Right forelimb (tissue), 1 donor: Measurements from ENCODE around the gene LDAH.

Experiments used
- DNase-seq: peaks from one replicate; pipeline ENCODE4 v3.0.0-alpha.2; 2018

LDAH gene

GRCh38 chr2:20649976-20650375 is 172.9 kb downstream of the LDAH start:
- DNase-seq, result no peak

GRCh38 chr2:20649576-20649975 is 173.3 kb downstream of the LDAH start:
- no peak for DNase-seq

GRCh38 chr2:20648831-20649230 is 174.1 kb downstream of the LDAH start:
- DNase-seq, result no peak

- DNase-seq, result no peak
Measured at GRCh38 chr2:20648206-20648605, 174.7 kb downstream of the LDAH start.

- DNase-seq, result no peak
Measured at GRCh38 chr2:20647738-20648137, 175.2 kb downstream of the LDAH start.

- DNase-seq, result no peak
Measured at GRCh38 chr2:20647211-20647610, 175.7 kb downstream of the LDAH start.

GRCh38 chr2:20646446-20646845 is 176.5 kb downstream of the LDAH start:
- no peak for DNase-seq

- DNase-seq, result no peak
Measured at GRCh38 chr2:20645761-20646160, 177.1 kb downstream of the LDAH start.

GRCh38 chr2:20645301-20645701 is 177.6 kb downstream of the LDAH start:
- DNase-seq, result no peak

GRCh38 chr2:20643826-20644225 is 179.1 kb downstream of the LDAH start:
- no peak for DNase-seq

GRCh38 chr2:20643060-20643459 is 179.8 kb downstream of the LDAH start:
- no peak for DNase-seq

GRCh38 chr2:20642055-20642971 is 180.6 kb downstream of the LDAH start:
- peak; percentile 87 for DNase-seq

GRCh38 chr2:20641123-20641985 is 181.5 kb downstream of the LDAH start:
- no peak for DNase-seq

- no peak for DNase-seq
Measured at GRCh38 chr2:20640411-20641122, 182.3 kb downstream of the LDAH start.

GRCh38 chr2:20638646-20639430 is 184.1 kb downstream of the LDAH start:
- no peak for DNase-seq

GRCh38 chr2:20638014-20638413 is 184.9 kb downstream of the LDAH start:
- DNase-seq, result no peak

- no peak for DNase-seq
Measured at GRCh38 chr2:20637147-20637546, 185.8 kb downstream of the LDAH start.

- peak; percentile 94 for DNase-seq
Measured at GRCh38 chr2:20635675-20636584, 187.0 kb downstream of the LDAH start.

GRCh38 chr2:20635113-20635510 is 187.8 kb downstream of the LDAH start:
- no peak for DNase-seq

GRCh38 chr2:20634507-20635112 is 188.3 kb downstream of the LDAH start:
- no peak for DNase-seq
